ENCODE data around the gene AFAP1L1. TPM values are rescaled to one million over a fixed set of nuclear protein-coding genes. Genes with fewer than 3 reads are reported as not detected.

Gene AFAP1L1
- total and polyA plus RNA-seq, 10 of the 15 experiments (the other 5 are each of a cell fraction or from before 2014, with no cell fraction given) = 0.11 TPM; not detected in 9

GRCh38 chr5:149279661-149280060 is 8.0 kb downstream of the AFAP1L1 start:
- ChIA-PET RAD21 (ENCODE audit: unreplicated experiment) (no interaction called here), CTCF (interaction anchor here (1.5 kb wide), 1 partner anchor 10 kb away, joined by 4 read pairs; no protein-coding TSS in a partner anchor)
- no peak for FAIRE-seq

GRCh38 chr5:149280124-149280523 is 8.5 kb downstream of the AFAP1L1 start:
- H3K27me3 ChIP-seq (replicated peaks in 1 of 2; ENCODE audit: control insufficient read depth in 2 of 2, insufficient read depth in 2 of 2, low read length in 1 of 2) = peaks cover 0 to 5% of the 10 kb centered on the region in 2 experiments; a peak in 1 of 4 replicates
- no peak overlapping the region for H3K4me3 ChIP-seq
- ChIA-PET POLR2A (no interaction called here), CTCF (no interaction called here), SMC1A (ENCODE audit: uncharacterized antibody, unreplicated experiment) (interaction anchor here (1.4 kb wide), 1 partner anchor 15 kb away, joined by 3 read pairs; no protein-coding TSS in a partner anchor), RAD21 (ENCODE audit: unreplicated experiment) (no interaction called here)
- no peak for ATAC-seq
- in situ Hi-C loops (cut with MboI) (no loop called here), intact Hi-C loops (cut with micrococcal nuclease; ENCODE audit: unreplicated experiment) (no loop called here)
- H4K20me1 ChIP-seq (ENCODE audit: control insufficient read depth, insufficient read depth) = no peaks in the 10 kb centered on the region
- TF ChIP-seq NFYB (IDR thresholded peaks at IDR 0.05; ENCODE audit: insufficient read depth, low read depth, low read length) (no peak), ZNF217 (IDR thresholded peaks at IDR 0.05) (no peak), ATF2 (IDR thresholded peaks at IDR 0.05; ENCODE audit: low read length) (no peak), PML (IDR thresholded peaks at IDR 0.05; ENCODE audit: low read length) (no peak), IKZF2 (IDR thresholded peaks at IDR 0.05) (no peak), CHD4 (IDR thresholded peaks at IDR 0.05) (no peak)
- H3K4me2 ChIP-seq (ENCODE audit: control insufficient read depth, insufficient read depth) = no peak overlapping the region
- WGBS (ENCODE audit: insufficient coverage, insufficient replicate concordance, low lambda C conversion rate, missing lambda C conversion rate) = 0% methylated on average over 1 of the region's 1 CpG
- no peak overlapping the region for H3K9ac ChIP-seq (ENCODE audit: control insufficient read depth, insufficient read depth, low read length)
- H3K9me3 ChIP-seq (replicated peaks; ENCODE audit: control insufficient read depth, insufficient read depth, low read length) = no peaks in the 10 kb centered on the region
- H3K27ac ChIP-seq (ENCODE audit: control insufficient read depth, insufficient read depth) = no peak overlapping the region
- H3K36me3 ChIP-seq (ENCODE audit: control insufficient read depth in 2 of 2, insufficient read depth in 2 of 2, low read length in 1 of 2) = no peaks in the 10 kb centered on the region
- H3K79me2 ChIP-seq (ENCODE audit: control insufficient read depth, insufficient read depth, low read length) = no peaks in the 10 kb centered on the region
- FAIRE-seq = no peak
- no TSS peak for BruUV-seq (replicated peaks)
- H2AFZ ChIP-seq (ENCODE audit: control insufficient read depth, low read depth, low read length) = no peak overlapping the region
- no peak for DNase-seq (ENCODE audit: low read depth, low spot score)
- no peaks in the 10 kb centered on the region for H3K4me1 ChIP-seq (ENCODE audit: control insufficient read depth, insufficient read depth, low read length)

More at GRCh38 chr5:149279661-149280060, 8.0 kb downstream of the AFAP1L1 start:
- Histone ChIP-seq H3K27ac (ENCODE audit: control insufficient read depth, insufficient read depth) (no peak overlapping the region), H4K20me1 (ENCODE audit: control insufficient read depth, insufficient read depth) (no peaks in the 10 kb centered on the region), H2AFZ (ENCODE audit: control insufficient read depth, low read depth, low read length) (no peak overlapping the region), H3K4me3 (no peak overlapping the region), H3K4me2 (ENCODE audit: control insufficient read depth, insufficient read depth) (no peak overlapping the region), H3K36me3 (ENCODE audit: control insufficient read depth in 2 of 2, insufficient read depth in 2 of 2, low read length in 1 of 2) (no peaks in the 10 kb centered on the region), H3K79me2 (ENCODE audit: control insufficient read depth, insufficient read depth, low read length) (no peaks in the 10 kb centered on the region), H3K4me1 (ENCODE audit: control insufficient read depth, insufficient read depth, low read length) (no peaks in the 10 kb centered on the region), H3K27me3 (replicated peaks in 1 of 2; ENCODE audit: control insufficient read depth in 2 of 2, insufficient read depth in 2 of 2, low read length in 1 of 2) (peaks cover 0 to 5% of the 10 kb centered on the region in 2 experiments; a peak in 1 of 4 replicates), H3K9me3 (replicated peaks; ENCODE audit: control insufficient read depth, insufficient read depth, low read length) (no peaks in the 10 kb centered on the region), H3K9ac (ENCODE audit: control insufficient read depth, insufficient read depth, low read length) (no peak overlapping the region)
- 8% methylated on average over 1 of the region's 1 CpG for WGBS (ENCODE audit: insufficient coverage, insufficient replicate concordance, low lambda C conversion rate, missing lambda C conversion rate)
- TF ChIP-seq POLR2A (IDR thresholded peaks at IDR 0.05; ENCODE audit: low read depth, low read length) (no peak), BMI1 (IDR thresholded peaks at IDR 0.05; ENCODE audit: borderline replicate concordance) (no peak), SIN3A (IDR thresholded peaks at IDR 0.05; ENCODE audit: low read depth, low read length) (no peak)
- intact Hi-C loops (cut with micrococcal nuclease; ENCODE audit: unreplicated experiment) = no loop called here
- SMC1A ChIA-PET (ENCODE audit: uncharacterized antibody, unreplicated experiment) = interaction anchor here (0.8 to 1.4 kb wide), 2 partner anchors 15 to 52 kb away, joined by 3 read pairs; no protein-coding TSS in a partner anchor
- DNase-seq (ENCODE audit: low read depth, low spot score) (no peak), ATAC-seq (no peak)
- POLR2A ChIA-PET = no interaction called here
- in situ Hi-C loops (cut with MboI) = no loop called here
- no TSS peak for BruUV-seq (replicated peaks)

All from GM12878 (cell line).